NCI-H1105 (cell line): ENCODE data around the gene KPTN.

ENCODE experiments used
- DNase-seq: peaks from one replicate; lab custom pipeline; 2025; lab: John Stamatoyannopoulos, UW

KPTN gene

DNA sequence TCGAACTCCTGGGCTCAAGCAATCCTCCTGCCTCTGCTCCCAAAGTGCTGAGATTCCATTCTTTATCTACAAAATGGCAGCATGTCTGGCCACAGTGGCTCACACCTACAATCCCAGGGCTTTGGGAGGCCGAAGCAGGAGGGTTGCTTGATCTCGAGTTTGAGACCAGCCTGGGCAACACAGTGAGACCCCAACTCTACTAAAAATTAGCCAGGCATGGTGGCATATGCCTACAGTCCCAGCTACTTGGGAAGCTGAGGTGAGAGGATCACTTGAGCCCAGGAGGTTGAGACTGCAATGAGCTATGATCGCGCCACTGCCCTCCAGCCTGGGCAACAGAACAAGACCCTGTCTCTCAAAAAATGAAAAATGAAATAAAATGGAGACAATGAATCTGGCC lies 24.7 kb upstream of the KPTN start:
- DNase-seq = no peak

DNA sequence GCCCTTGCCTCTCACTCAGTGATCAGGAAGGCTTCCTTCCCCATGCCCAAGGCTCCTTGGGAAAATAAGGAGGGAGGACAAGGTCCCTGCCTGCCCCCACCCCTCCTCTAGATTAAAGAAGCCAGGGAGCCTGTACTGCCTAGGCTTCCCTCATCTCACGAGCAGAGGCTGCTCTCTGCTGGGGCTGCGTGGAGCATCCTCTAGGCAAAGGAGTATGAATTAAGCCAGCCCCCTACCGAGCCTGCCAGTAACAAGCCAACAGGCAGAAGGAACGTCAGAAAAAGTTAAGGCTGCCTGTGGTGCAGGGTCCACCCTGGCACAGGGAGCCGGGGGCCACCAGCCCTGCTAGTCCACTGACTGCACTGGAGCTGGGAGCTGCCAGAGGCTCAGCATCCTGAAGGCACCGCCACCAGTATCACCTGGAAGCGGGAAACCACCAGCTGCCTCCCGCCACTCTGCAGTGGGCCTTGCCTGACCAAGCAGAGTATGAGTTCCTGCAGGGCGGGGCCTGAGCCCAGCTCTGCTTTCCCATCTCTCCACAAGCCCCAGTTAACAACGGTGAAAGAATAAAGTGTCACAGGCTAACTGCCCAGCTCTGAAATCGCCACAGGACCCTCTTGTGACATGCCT lies 24.0 kb upstream of the KPTN start:
- no peak for DNase-seq

DNA sequence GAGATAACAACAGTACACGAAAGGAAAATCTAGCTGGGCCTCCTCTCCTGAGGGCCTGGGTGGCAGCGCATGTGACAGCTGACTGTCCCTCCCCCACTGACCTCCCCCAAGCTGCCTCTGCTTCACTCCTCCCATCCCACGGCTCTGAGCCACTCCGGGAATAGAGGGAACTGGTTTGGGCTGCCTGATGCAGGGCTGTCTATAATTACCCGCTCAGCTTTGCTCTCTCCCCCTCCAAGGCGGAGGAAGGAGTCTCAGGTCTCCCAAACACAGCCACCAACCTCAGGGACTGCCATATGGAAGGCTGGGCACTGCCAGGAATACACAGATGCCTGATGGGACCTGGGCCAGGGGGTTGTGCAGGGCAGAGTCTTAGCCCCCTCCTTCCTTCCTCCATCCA lies 23.0 kb upstream of the KPTN start:
- no peak for DNase-seq

DNA sequence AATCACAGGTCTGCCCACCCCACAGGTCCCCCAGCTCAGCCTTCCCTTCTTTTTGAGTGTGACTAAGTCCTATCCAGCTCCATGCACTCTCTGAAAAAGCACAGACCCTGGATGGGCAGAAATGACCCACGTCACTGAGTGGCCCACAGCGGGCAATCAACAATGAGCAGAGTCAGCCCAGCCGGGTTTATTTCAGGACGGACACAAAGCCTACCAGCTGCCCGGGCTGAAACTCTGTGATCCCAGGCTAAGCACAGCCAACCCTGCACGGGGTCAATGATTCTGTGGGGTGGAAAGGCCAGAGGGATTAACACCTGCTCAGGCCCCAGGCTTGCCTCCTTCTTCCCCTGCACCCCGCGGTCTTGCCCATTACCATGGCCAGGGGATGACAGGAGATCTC lies 22.4 kb upstream of the KPTN start:
- DNase-seq = no peak

DNA sequence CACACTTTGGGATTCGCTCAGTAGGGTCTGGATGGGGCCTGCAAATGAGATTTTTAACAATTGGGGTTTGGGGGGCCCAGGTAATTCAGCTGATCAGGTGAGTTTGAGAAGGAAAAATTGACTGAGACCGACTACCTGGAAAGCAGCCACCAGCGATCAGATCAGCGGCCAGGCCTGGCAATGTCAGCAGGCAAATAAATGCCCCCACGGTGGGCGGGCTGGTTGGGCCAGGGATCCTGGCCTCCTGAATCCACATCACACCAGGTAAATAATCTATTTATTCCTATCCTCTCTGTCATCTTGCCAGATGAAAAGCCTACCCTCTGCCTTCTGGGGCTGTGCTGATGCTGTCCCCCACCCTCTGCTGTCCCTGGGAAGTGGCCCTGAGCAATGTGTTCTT lies 21.5 kb upstream of the KPTN start:
- DNase-seq = no peak

DNA sequence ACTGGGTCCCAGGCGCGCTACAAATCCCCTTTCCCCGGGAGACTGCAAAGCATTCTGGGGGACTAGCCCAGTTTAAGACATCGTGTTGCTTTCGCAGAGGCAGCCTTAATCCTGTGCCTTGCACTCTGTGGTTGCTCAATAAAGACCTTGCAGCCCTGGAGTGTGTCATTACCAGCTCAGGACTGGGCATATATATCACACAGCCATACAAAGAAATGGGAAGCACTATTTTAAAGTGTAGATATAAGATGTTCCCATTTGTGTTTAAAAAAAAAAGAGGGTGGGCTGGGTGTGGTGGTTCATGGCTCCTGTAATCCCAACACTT lies 19.8 kb upstream of the KPTN start:
- DNase-seq = no peak

DNA sequence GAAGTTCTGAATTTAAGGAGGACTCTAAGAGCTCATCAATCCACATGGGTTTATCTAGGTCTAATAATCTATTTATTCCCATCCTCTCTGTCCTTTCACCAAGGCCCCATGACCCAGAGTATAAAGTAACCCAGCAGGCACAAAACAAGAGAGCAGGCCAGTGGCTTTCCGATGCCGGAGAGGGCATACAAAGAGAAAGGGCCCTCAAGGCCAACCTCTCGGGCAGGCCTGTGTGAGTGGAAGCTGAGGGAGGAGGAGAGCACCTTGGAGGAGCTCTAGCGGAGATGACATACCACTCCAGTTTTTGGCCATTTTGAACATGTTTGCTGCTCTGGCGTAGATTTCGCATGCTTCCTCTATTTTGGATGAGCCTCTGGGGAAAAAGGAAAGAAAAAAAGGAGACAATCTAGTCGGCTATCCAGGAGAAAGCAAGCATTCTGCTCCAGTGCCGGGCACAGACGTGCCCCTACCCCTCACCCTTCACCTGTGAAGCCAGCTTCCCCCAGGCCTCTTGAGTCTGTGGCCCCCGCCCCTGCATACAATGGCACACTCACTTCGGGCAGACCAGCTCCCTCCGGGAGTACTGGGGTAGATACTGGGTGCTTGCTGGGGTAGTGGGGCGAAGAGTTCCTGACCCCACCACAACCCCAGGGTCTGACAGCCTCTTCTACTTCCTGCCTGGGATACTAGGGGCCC lies 19.3 kb upstream of the KPTN start:
- DNase-seq = no peak

DNA sequence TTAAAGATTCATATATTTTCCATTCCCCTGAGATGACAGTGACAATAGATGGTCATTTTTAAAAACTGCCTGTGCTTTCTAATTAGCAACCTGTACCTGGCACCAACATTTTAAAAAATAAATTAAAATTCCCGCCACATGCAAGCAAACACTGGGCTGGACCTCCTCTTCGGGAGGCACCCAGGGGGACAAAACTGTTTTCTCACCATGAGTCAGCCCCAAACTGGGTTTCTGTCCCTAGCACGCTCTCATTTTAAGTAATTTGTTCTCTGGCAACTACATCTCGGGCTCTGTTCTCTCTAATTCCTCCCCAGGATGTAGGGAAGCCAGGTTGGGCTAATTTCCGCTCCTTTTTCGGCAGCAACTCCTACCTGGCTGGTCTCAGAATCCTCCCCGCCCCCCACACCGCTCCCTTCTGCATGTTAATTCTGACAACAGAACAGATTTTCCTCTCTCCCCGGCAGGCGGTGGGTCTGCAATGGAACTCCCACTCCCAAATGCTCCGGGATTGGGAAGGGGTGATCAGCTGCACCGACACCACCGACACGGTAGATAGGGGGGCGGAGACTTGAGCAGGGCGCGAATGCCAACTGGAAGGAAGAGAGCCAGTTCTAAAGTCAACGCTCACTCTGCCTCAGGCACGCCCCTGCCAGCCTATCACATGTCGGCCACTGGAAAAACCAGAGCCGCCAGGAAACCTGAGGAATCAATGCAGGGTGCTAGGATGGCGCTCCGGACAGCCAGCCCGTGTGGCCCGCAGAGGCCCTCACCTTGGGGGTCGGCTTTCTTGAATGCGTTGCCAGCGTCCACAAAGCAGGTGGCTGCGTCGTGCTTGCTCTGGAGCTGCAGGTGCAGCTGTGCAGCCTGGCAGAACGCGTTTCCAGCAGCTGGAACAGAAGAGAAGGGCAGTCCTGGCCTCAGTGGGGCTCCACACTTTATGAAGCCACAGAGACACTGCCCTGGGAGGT lies 16.1 kb upstream of the KPTN start:
- DNase-seq = no peak

DNA sequence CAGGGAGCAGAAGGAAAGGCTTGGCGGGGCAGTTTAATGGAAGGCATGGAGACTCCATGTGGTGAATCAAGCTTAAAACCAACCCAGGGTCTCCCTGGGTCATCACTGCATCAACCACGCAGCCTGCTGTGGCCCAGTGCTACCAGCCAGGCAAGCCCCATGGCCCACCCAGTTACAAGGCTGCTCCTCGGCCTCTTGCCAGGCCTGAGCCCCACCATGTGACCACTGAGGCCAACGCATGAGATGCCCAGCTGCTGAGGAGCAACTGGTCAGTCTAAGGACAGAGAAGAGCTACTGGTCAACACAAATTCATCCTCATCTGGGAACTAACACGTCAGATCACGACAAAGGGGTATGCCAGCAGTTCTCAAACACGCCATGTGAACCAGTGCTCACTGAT lies 15.4 kb upstream of the KPTN start:
- no peak for DNase-seq

DNA sequence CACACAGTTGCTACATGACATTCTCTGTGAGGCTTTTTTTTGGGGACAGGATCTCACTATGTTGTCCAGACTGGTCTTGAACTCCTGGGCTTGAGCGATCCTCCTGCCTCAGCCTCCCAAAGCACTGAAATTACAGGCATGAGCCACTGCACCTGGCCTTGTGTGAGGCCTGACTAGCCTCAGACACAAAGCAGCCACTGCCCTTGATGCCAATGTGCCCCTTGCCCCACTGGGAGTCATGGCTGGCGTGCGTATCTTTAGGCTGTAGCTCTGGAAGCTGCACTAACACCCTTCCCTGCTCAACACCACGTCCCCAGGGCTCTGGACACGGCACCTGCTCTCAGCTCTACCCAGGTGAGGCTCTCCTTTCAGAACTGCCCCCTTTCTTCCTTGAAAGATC lies 14.5 kb upstream of the KPTN start:
- DNase-seq = no peak

DNA sequence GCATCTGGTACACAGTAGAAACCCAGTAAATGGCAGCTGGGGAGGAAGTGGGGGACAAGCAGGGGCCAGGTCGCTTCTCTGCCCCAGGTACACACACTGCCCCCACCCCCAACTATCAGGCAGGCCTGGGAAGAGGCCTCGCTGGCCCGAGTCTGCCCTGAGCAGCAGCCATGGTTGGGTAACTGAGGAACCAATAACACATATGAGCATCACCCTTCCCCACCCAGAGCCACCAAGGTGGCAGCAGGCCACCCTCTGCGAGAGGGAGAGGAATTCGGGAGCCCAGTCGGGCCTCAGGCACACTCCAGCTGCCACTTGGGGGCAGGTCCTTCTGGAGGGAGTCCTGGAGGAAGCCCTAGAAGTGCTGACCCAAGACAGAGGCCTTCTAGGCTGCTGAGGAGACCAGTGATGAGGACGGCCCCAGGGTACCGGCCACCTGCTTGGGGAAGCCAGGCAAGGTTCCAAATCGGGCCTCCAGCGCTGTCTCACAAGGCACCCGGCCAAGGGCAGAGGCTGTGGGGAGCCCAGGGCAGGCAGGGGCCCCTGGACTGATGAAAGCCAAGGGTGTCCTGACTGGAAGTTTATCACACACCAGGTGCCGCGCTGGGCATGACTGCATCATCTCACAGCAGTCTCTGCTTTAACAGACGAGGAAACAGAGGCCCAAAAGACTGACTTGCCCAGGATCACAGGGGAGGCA lies 14.0 kb upstream of the KPTN start:
- DNase-seq = no peak

DNA sequence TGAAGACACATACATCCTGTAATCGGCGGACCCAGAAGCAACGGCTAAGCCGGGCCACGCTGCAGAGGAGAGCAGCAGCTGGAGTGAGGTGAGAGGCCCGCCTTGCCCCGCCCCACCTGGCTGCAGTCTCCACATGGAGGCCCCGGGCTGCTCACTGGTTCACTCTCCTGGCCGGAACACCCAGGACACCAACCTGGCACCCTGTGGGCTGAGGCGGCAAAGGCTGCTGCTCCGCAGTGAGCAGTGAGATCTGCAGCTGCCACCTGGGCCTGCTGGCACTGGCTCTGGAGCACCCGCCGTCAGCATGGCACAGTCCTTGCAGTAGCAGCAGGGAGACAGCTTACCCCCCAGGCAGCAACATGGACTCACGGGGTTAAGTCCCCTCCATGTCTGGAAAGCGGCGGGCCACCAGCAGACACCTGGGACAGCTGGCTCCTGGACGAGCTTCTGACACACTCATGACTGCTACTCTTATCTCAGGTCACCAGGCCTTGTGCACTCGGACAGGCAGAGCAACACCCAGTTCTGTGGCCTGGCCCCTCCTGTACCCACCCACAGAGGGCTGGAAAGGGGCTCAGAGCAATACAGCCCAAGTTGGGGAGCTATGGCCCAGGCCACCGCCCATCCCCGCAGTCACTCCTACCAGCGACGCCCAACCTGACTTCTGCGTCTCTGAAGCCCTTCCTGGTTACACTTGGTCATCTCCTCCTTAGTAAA lies 13.2 kb upstream of the KPTN start:
- DNase-seq = no peak

DNA sequence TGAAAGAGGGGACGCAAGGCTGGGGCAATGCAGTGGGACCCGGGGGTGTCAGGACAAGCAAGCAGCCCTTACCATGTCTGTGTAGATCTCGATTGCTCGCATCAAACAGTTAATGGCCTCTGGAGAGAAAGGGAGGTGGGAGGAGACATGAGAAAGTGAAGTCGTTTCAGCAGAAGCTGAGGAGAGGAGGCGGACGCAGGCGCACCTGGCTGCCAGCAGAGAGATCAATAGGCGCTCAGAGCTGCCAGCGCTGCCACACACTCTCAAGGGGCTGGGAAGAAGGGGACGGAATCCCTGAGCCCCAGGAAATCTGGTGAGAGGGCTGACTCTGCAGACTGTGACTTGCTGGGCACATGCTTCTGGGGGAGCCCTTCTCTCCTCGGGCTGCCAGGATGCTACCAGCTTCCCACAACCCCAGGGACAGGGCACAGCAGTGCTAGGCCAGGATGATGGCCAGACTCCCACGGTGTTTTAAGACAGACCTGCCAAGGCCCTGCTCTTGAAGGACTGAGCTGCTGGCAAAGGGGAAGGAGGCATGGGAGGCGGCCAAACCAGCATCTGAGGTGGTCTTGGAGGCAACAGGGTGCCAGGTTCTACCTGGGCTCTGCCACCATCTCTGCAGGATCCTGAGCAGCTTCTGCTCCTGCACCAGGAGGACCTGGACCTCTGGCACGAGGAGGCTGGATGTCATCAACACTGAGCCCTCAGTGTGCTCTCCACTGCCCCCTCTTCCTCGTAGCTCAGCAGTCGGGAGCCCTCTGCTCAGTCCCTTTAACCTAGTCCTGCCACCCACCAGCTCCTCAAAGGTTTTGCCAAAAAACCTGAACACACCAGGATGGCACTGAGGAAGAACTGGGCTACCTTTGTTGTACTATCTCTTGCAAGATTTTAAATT lies 11.7 kb upstream of the KPTN start:
- DNase-seq = peak; percentile 46

DNA sequence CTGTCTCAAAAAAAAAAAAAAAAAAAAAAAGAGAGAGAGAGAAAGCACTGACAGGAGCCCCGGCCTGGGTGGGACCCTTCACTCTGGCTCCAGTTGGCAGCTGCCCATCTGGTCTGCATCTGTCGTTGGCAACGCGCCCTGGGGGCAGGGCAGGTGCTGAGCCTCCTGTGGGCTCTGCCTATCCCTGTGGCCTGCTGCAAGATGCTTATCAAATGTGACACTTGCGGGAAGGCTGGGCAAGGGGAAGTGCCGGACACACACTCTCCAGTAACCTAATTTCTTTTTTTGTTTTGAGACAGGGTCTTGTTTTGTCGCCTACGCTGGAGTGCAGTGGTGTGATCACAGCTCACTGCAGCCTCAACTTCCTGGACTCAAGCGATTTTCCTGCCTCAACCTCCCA lies 10.7 kb upstream of the KPTN start:
- peak; percentile 87 for DNase-seq

DNA sequence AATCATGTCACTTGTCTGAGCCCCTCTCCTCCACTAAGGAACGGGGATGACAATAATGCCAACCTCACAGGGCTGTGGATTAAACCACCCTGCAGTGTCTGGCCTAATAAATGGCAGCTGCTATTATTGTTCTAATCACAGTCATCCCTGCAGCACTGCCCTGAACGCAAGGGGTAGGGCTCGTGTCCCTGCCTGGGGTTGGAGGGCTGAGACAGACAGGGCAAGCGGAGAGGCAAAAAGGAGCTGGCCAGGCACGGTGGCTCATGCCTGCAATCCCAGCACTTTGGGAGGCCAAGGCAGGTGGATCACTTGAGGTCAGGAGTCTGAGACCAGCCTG lies 10.2 kb upstream of the KPTN start:
- DNase-seq = no peak

DNA sequence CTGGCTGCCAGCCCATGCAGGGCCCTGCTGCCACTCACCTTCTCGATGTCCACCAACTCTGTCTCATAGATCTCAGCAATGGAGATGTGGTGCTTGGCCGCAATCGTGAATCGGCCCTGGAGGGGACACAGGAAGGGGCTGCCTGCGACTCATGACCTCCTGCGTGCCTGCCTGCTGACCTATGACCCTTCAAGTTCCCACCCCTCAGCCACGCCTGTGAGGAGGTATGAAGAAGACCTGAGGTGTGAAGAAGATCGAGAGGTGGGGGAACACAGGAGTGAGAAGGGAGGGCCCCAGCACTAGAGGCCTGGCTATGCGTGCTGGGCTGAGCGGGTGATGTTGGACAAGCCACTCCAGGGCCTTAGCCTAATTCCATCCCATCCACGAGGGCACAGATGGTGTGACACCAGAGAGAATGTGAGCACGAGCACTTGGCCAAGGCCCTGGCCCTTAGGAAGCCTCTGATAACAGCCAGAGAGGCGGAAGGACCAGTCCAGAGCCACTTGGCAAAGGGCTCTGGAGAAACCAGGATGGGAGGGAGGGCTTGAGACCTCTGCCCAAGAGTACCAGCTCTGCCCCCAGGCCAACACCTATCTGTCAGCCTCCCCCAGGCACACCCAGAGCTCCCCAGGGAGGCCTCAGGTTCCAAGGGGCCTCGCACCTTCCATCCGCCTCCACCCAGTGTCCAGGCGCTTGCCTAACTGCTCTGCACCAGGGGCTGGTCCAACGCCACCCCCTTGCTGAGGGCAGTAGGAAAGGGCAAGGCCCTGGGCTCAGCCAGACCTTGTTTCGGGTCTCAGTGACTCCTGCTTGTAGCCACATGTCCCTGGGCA lies 9.6 kb upstream of the KPTN start:
- no peak for DNase-seq

DNA sequence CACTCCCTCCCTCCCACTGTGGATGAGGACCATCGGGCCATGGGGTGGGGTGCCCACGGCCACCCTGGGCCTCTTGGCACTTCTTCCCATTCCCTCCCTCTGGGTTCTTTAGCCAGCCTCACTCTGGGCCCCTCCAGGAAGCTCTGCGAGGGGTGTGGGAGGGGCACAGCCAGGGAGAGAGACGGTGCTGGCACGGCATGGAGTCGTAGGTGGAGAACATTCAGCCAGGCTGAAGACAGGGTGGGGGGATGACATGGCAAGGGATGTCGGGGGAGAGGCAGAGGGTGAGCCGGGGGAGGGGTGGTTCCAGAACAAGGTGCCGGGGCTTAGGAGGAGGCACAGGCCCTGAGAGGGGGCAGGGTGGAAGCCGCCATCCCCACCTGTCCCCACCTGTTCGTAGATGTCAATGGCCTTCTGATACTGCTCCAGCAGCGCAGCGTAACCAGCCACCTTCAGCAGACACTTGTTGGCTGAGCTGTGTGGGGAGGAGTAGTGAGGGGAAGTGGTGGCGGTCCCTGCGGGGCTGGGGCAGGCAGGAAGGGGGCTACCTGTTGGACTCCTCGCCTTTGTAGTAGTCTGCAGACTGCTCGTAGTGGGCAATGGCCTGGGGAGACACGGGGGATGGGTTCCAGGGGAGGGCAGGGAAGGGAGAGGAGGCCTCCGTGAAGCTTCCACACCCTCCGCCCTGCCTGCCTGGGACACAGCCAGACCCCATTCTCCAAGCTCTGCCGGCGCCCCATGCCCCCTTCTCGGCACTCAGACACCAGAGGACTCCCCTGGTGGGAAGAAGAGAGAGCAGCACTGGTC lies 8.8 kb upstream of the KPTN start:
- DNase-seq = no peak

DNA sequence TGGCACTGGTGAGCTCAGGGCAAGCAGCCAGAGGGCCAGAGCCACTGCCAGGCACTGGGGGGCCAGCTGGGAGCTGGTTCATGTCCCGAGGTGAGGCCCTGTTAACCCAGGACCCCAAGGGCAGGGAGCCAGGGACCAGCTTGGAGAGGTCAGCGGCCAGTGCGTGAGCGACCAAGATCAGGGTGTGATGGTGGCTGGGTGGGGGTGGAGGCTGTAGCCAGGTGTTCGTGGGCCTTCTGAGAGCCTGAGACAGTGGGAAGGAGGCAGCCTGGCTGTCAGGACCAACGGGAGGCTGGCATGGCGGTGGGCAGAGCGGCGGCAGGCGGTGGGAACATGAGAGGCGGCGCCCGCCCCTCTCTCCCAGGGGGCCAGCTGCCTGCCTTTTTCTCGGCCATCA lies 8.1 kb upstream of the KPTN start:
- DNase-seq = no peak
